GM21381 (cell line): Measurements from ENCODE around the gene SEPHS1.
"Not testable (repeated sequence)": the region's sequence is repeated elsewhere in the genome, so short reads cannot be mapped to it uniquely, and the experiment has no call there.

ENCODE experiments used
- ATAC-seq: cut with Tn5 transposase; IDR thresholded peaks from one replicate; pipeline ENCODE4 v1.9.1; 2021; ENCODE audit warnings: mild to moderate bottlenecking, moderate library complexity; ENCODE audit not compliant: unreplicated experiment

SEPHS1 gene, protein sequence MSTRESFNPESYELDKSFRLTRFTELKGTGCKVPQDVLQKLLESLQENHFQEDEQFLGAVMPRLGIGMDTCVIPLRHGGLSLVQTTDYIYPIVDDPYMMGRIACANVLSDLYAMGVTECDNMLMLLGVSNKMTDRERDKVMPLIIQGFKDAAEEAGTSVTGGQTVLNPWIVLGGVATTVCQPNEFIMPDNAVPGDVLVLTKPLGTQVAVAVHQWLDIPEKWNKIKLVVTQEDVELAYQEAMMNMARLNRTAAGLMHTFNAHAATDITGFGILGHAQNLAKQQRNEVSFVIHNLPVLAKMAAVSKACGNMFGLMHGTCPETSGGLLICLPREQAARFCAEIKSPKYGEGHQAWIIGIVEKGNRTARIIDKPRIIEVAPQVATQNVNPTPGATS

GRCh38 chr10:13348216-13349017 is at the start of gene SEPHS1:
SEPHS1 (minus strand) TSS chr10:13348293; CDS start chr10:13344950, 3,343 bp downstream.
- ATAC-seq: peak; percentile 54

DNA sequence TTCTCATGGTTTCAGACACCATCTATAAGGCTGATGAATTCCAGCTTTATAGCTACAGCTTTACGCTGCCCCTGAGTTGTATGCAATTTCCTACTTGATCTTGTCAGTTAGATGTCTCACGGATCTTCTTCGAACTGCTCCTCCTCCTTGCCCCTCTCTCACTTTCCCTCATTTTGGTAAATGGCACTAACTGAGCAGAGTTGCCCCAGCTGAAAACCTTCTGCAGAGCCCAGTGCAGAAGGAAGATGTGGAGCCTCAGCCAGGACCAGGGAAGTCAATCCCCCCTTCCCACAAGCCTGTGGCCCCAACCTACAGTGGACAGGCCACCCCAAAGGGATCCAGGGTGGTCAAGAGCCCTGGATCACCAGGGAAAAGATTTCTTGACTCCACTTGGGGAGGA is 49.0 kb upstream of the SEPHS1 start:
- ATAC-seq: no peak

- ATAC-seq: no peak
These were observed 48.3 kb upstream of the SEPHS1 start for GRCh38 chr10:13396369-13396768.

- ATAC-seq: no peak
These were observed 47.4 kb upstream of the SEPHS1 start for GRCh38 chr10:13395540-13395939.

- no peak for ATAC-seq
These were observed 45.5 kb upstream of the SEPHS1 start for GRCh38 chr10:13393640-13394039.

DNA sequence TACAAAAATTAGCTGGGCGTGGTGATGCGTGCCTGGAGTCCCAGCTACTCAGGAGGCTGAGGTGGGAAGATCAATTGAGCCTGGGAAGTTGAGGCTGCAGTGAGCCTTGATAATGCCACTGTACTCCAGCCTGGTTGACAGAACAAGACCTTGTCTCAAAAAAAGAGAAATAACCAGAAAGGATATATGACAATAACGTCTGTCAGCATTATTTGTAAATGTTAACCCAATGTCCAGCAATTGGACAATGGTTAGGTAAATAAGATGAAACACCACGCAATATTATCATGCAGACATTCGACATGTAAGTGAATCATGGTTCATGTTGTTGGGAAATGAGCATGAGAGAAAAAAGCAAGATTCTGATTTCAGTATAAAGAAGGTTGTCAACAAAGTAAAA is 44.6 kb upstream of the SEPHS1 start:
- ATAC-seq: no peak

DNA sequence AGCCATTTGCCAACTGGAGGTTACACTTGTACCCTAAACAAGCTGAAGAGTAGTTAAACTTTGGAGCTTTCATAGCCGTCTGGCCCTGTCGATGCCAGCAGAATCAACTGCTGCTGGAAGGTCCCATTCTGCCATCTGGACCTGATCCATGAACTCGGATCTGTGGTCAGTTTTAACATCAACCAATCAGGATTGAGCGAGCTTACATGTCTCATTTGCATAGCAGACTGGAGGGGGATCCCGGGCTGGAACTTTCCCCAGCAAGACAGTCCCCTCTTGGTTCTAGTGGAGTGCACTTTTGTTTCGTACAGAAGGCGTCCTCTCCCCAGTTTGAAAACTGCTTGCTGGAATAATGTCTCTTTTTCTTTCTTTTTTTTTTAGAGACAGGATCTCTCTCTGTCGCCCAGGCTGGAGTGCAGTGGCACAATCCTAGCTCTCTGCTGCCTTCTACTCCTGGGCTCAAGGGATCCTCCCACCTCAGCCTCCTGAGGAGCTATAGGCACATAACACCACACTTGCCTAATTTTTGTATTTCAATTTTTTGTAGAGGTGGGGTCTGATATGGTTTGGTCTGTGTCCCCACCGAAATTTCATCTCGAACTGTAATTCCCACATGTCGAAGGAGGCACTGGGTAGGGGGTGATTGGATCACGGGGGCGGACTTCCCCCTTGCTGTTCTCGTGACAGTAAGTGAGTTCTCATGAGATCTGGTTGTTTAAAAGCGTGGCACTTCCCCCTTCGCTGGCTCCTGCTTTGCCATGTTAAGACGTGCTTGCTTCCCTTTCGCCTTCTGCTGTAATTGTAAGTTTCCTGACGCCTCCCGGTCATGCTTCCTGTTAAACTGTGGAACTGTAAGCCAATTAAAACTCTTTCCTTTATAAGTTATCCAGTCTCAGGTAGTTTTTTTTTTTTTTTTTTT is 42.8 kb upstream of the SEPHS1 start:
- no peak for ATAC-seq

GRCh38 chr10:13388478-13389230 is 40.6 kb upstream of the SEPHS1 start:
- no peak for ATAC-seq

- ATAC-seq: no peak
These were observed 37.9 kb upstream of the SEPHS1 start for GRCh38 chr10:13386021-13386420.

DNA sequence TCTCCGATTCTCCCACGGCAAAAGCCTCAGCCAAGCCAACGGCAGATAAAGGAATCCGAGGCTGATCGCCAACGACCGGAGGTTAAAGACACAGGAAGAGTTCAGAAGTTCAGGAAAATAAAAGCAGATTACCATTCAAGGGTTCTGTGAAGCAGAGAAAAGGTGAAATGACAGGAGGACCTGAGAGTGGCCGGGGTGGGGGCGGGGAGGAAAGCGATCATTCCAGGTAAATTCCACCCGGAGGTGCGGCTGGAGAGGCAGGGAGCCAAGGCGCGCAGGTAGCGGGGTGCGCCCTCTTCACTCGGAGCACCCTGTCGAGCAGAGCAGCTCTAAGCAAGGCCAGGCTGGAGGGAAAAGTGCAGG is 35.3 kb upstream of the SEPHS1 start:
- ATAC-seq: no peak

DNA sequence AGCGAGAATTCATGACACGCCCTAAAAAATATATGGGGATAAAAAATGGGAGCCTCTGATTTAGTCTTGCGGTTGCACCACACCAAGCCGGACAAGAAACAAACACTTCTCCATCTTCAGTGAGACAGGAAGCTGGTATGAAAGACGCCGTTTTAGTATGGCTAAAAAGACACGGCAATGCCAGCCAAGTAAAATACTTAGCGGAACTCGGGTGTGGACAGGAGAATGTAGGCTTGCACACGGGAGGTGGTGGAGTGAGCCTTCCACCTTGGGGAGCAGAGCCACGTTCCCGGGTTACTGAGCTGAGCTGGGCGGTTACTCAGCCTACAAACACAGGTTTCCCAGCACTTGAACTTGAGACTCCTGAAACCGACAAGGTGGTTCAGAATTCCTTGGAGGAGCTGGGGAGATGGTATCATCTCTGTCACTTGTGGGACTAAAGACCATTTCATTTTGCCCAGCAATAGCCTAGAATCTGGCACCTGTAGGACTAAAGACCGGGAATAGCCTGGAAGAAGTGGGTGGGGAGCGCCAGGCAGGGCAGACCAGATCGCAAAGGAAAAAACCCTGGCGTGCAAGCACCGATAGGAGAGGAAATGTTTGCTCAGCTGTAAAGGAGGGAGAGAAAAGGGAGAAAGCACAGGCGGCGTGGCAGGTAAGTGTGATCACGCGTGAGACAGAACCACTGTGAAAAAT is 34.8 kb upstream of the SEPHS1 start:
- ATAC-seq: no peak

- ATAC-seq: not testable (repeated sequence)
These were observed 31.0 kb upstream of the SEPHS1 start for GRCh38 chr10:13379061-13379460.

- ATAC-seq: no peak
These were observed 28.7 kb upstream of the SEPHS1 start for GRCh38 chr10:13376746-13377145.

GRCh38 chr10:13376297-13376696 is 28.2 kb upstream of the SEPHS1 start:
- no peak for ATAC-seq

DNA sequence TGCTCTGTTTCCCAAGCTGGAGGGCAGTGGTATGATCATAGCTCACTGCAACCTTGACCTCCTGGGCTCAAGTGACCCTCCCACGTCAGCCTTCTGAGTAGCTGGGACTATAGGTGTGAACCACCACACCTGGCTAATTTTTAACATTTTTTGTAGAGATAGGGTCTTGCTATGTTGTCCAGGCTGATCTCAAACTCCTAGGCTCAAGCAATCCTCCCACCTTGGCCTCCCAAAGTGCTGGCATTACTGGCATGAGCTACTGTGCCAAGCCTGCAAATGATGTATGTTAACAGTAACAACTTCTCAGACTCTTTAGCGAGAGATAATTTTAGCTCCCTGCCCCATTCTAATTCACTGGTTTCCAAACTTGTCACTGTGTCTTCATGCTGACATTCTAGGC is 27.7 kb upstream of the SEPHS1 start:
- no peak for ATAC-seq

DNA sequence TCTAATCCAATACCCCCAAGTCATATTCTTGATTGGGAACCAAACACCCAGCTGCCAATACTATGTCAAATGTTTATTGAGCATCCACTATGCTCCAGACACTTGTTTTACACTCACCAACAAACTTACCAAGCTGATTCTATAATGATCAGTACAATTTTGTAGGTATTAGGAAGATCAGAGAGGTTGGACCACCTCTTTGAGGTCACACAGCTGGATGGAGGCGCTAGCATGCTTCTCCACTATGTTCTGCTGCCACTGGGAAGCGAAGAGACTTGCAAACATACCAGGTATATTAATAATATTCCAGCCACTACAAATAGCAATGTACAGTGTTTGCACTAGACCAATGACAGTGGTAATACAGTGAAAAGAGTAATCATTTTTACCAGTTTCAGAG is 25.6 kb upstream of the SEPHS1 start:
- no peak for ATAC-seq

DNA sequence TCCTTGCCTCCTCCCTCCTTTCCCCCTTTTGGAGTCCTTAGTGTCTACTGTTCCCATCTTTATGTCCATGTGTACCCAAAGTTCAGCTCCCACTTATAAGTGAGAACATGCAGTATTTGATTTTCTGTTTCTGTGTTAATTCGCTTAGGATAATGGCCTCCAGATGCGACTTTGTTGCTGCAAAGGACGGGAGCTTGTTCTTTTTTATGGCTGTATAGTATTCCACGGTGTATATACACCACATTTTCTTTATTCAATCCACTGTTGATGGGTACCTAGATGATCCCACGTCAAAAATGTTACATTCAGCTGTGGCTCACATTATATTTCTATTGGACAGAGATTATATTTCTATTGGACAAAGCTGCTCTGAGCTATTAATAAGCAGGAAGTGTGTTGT is 24.4 kb upstream of the SEPHS1 start:
- ATAC-seq: no peak

GRCh38 chr10:13371897-13372470 is 23.9 kb upstream of the SEPHS1 start:
- ATAC-seq: peak; percentile 78

DNA sequence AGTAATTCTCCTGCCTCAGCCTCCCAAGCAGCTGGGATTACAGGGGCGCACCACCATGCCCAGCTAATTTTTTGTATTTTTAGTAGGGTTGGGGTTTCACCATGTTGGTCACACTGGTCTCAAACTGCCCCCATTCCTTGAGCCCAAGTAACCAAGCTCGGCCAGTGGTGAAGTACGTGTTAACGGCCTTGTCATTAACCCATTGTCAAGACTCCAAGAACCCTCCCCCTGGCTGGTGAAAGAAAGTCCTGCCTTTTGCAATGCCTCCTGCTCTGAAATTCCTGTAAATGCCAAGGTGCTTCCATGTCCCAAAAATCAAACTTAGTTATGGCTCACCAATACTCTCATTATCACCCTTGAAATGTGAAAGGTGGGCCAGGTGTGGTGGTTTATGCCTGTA is 18.8 kb upstream of the SEPHS1 start:
- no peak for ATAC-seq

DNA sequence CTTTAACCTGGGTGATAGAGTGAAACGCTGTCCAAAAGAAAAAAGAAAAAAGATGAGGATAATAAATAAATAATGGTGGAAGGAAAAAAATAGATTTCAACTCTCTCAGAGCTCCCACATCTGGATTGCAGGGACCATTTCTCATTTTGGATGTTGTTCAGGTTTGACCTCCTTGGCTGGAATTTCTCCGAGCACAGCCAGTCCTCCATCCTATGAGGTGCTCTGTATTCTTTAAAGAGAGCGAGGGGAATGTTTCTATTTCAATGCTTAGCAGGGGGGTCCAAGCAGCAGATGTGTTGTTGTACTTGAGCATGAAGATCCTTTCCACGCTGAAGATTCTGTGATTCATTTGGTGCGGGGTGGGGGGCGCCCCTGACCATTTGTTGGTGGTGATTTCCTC is 17.7 kb upstream of the SEPHS1 start:
- ATAC-seq: no peak
